UCSD-AML1 (cell line): Measurements from ENCODE around the gene DHX29.

Source experiments
- DNase-seq: peaks from one replicate; lab custom pipeline; 2025; ENCODE audit not compliant: unreplicated experiment; lab: John Stamatoyannopoulos, UW

The DHX29 gene

DNA sequence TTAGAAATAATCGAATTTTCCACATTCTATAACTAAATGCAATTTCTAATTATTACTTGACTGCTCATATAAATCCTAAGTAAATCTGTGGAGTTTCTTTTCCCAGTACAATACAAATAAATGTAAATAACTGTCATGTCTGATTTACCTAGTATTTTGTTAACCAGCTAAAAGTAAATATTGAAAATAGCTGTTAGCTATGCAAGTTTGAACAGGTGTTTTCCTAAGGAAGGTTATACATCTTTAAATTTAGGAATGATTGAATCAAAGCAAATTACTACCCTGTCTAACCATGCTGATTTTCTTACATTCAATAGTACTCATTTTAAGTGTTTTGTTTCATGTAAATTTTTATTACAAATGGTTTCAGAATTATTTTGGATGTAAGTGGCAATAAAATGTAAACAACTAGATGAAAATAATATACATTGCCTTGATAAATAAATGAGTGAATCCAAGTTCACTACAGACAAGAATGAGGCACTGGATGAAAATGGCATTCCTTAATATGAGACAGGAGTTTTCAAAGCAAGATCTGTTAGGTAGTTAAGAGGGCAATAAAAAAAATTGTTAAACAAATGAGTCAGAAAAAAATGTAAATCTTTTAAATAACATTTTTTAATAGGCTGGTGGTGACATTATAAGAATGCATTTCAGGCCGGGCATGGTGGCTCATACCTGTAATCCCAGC lies 96.2 kb downstream of the DHX29 start:
- DNase-seq, result no peak
